Neuronal stem cell (in vitro differentiated cells): ENCODE measurements around the gene ALOX12B.

Source experiments
- DNase-seq: peaks from one replicate; pipeline ENCODE4 v3.0.0-alpha.2; 2013; ENCODE audit warnings: low spot score
- H2AFZ ChIP-seq: one replicate; pipeline ENCODE4 v1.6.1; 2013; ENCODE audit warnings: mild to moderate bottlenecking, low read length, inconsistent platforms
- H2AK5ac ChIP-seq: 2 replicates; pipeline ENCODE4 v1.6.1; 2013; ENCODE audit warnings: low read depth, mild to moderate bottlenecking, inconsistent platforms, low read length, moderate library complexity, mixed read lengths
- H2BK120ac ChIP-seq: 2 replicates; pipeline ENCODE4 v1.6.1; 2013; ENCODE audit warnings: low read depth, mild to moderate bottlenecking, inconsistent platforms, low read length, moderate library complexity, mixed read lengths
- H2BK12ac ChIP-seq: one replicate; pipeline ENCODE4 v1.6.1; 2013; ENCODE audit warnings: low read length, inconsistent platforms
- H2BK15ac ChIP-seq: 2 replicates; pipeline ENCODE4 v1.6.1; 2013; ENCODE audit warnings: mild to moderate bottlenecking, low read length, inconsistent platforms, mixed read lengths
- H2BK5ac ChIP-seq: one replicate; pipeline ENCODE4 v1.6.1; 2013; ENCODE audit warnings: inconsistent platforms, mild to moderate bottlenecking, low read length, moderate library complexity
- H3K14ac ChIP-seq: one replicate; pipeline ENCODE4 v1.6.1; 2013; ENCODE audit warnings: low read length, inconsistent platforms
- H3K18ac ChIP-seq: 2 replicates; pipeline ENCODE4 v1.6.1; 2013; ENCODE audit warnings: low read length, inconsistent platforms
- H3K23ac ChIP-seq: 2 replicates; pipeline ENCODE4 v1.6.1; 2013; ENCODE audit warnings: low read depth, mild to moderate bottlenecking, mixed read lengths, low read length, inconsistent platforms; ENCODE audit not compliant: poor library complexity
- H3K27ac ChIP-seq: replicated peaks from 3 replicates; pipeline ENCODE4 v1.5.1; 2013; ENCODE audit warnings: low read length, inconsistent platforms
- H3K27me3 ChIP-seq, 3 experiments: 2 replicates each; pipeline ENCODE4 v1.6.1; 2013; ENCODE audit warnings: low read length in 3 of 3, mild to moderate bottlenecking in 2 of 3, inconsistent platforms in 1 of 3, low read depth in 1 of 3, mixed read lengths in 1 of 3, moderate library complexity in 1 of 3; ENCODE audit not compliant: control insufficient read depth in 3 of 3, insufficient read depth in 3 of 3
- H3K36me3 ChIP-seq, 2 donors: replicated peaks in 1 of 2; 2 replicates each; pipeline ENCODE4 v1.6.1; 2013; ENCODE audit warnings: low read length in 2 of 2; ENCODE audit not compliant: control insufficient read depth in 2 of 2, insufficient read depth in 2 of 2
- H3K4ac ChIP-seq: 2 replicates; pipeline ENCODE4 v1.6.1; 2013; ENCODE audit warnings: inconsistent platforms, mild to moderate bottlenecking, low read length, moderate library complexity
- H3K4me1 ChIP-seq, 2 donors: 1 replicate in 1 of 2; 2 replicates in 1 of 2; pipeline ENCODE4 v1.6.1; 2013; ENCODE audit warnings: low read length in 2 of 2, low read depth in 1 of 2; ENCODE audit not compliant: control insufficient read depth in 2 of 2, insufficient read depth in 1 of 2
- H3K4me2 ChIP-seq: one replicate; pipeline ENCODE4 v1.6.1; 2013; ENCODE audit warnings: mild to moderate bottlenecking, low read length, inconsistent platforms; ENCODE audit not compliant: insufficient read depth, poor library complexity, severe bottlenecking
- H3K4me3 ChIP-seq, 2 donors: 2 replicates each; pipeline ENCODE4 v1.5.1; 2013; ENCODE audit warnings: low read length in 2 of 2, mild to moderate bottlenecking in 2 of 2, inconsistent platforms in 1 of 2, moderate library complexity in 1 of 2
- H3K79me1 ChIP-seq: one replicate; pipeline ENCODE4 v1.6.1; 2013; ENCODE audit warnings: low read depth, mild to moderate bottlenecking, inconsistent platforms, low read length, moderate library complexity
- H3K9ac ChIP-seq: one replicate; pipeline ENCODE4 v1.6.1; 2013; ENCODE audit warnings: mild to moderate bottlenecking, low read depth, low read length, inconsistent platforms; ENCODE audit not compliant: poor library complexity
- H3K9me3 ChIP-seq, 2 donors: replicated peaks in 1 of 2; 2 replicates each; pipeline versions ENCODE3 to v1.6.1; 2013; ENCODE audit warnings: low read length in 2 of 2, mild to moderate bottlenecking in 2 of 2, inconsistent platforms in 1 of 2, low read depth in 1 of 2, mixed read lengths in 1 of 2, moderate library complexity in 1 of 2; ENCODE audit not compliant: control insufficient read depth in 2 of 2, insufficient read depth in 1 of 2
- H4K8ac ChIP-seq: one replicate; pipeline ENCODE4 v1.6.1; 2013; ENCODE audit warnings: low read depth, mild to moderate bottlenecking, inconsistent platforms, low read length, moderate library complexity
- H4K91ac ChIP-seq: one replicate; pipeline ENCODE4 v1.6.1; 2013; ENCODE audit warnings: low read length, low read depth, mild to moderate bottlenecking, inconsistent platforms; ENCODE audit not compliant: poor library complexity
- WGBS, 2 donors: extraction: QIAGEN DNeasy Blood & Tissue Kit; methylation state at CpG; one replicate each; pipeline ENCODE4 v1.1.7; 2013; ENCODE audit warnings: missing lambda C conversion rate in 2 of 2, mixed read lengths in 1 of 2; ENCODE audit not compliant: insufficient read length in 2 of 2, insufficient replicate concordance in 1 of 2; ENCODE audit errors: extremely low coverage in 2 of 2; 5-methylcytosine and 5-hydroxymethylcytosine counted together

Gene ALOX12B

GRCh38 chr17:8068736-8069586 lies 18.6 kb downstream of the ALOX12B start:
- Histone ChIP-seq H3K4me1 (peaks cover 4 to 16% of the 10 kb centered on the region in 2 donors), H2AFZ (no peak overlapping the region), H3K4me3 (no peak overlapping the region), H2BK5ac (no peak overlapping the region), H4K91ac (no peak overlapping the region), H3K4me2 (no peak overlapping the region), H3K79me1 (no peaks in the 10 kb centered on the region), H2AK5ac (no peak overlapping the region), H3K27me3 (peaks cover 19 to 90% (median 50%) of the 10 kb centered on the region in 3 experiments), H3K23ac (no peak overlapping the region), H3K27ac (no peak overlapping the region), H3K9ac (no peak overlapping the region), H2BK15ac (no peak overlapping the region), H3K4ac (no peak overlapping the region), H3K18ac (no peak overlapping the region), H4K8ac (no peak overlapping the region), H2BK120ac (no peak overlapping the region), H2BK12ac (no peak overlapping the region), H3K9me3 (peaks cover 0 to 2% of the 10 kb centered on the region in 2 donors), H3K14ac (no peak overlapping the region), H3K36me3 (no peaks in the 10 kb centered on the region)
- DNase-seq: no peak
- WGBS, 2 donors: no CpG with 5 or more reads among the region's 9 CpGs

- Histone ChIP-seq H3K9me3 (peaks cover 0 to 2% of the 10 kb centered on the region in 2 donors), H3K79me1 (no peaks in the 10 kb centered on the region), H3K9ac (no peak overlapping the region), H3K4me3 (no peak overlapping the region), H2AK5ac (no peak overlapping the region), H3K4me1 (peaks cover under 1 to 8% of the 10 kb centered on the region in 2 donors), H3K36me3 (no peaks in the 10 kb centered on the region), H3K14ac (no peak overlapping the region), H3K4me2 (no peak overlapping the region), H3K18ac (no peak overlapping the region), H2AFZ (no peak overlapping the region), H2BK15ac (no peak overlapping the region), H4K91ac (no peak overlapping the region), H3K23ac (no peak overlapping the region), H2BK120ac (no peak overlapping the region), H3K4ac (no peak overlapping the region), H3K27me3 (peaks cover 15 to 88% (median 49%) of the 10 kb centered on the region in 3 experiments), H4K8ac (no peak overlapping the region), H3K27ac (no peak overlapping the region), H2BK12ac (no peak overlapping the region), H2BK5ac (no peak overlapping the region)
- no peak for DNase-seq
- WGBS, 2 donors: no CpG with 5 or more reads among the region's 4 CpGs
These were observed 19.7 kb downstream of the ALOX12B start for GRCh38 chr17:8067806-8068205.

- H3K36me3 ChIP-seq: no peaks in the 10 kb centered on the region
- H3K4me3 ChIP-seq: no peak overlapping the region
- peaks cover 11 to 88% (median 49%) of the 10 kb centered on the region in 3 experiments for H3K27me3 ChIP-seq
- H2BK12ac ChIP-seq: no peak overlapping the region
- H3K18ac ChIP-seq: no peak overlapping the region
- H3K27ac ChIP-seq: no peak overlapping the region
- no peak overlapping the region for H2BK120ac ChIP-seq
- no peak overlapping the region for H4K91ac ChIP-seq
- H2BK15ac ChIP-seq: no peak overlapping the region
- no peaks in the 10 kb centered on the region for H3K79me1 ChIP-seq
- no CpG with 5 or more reads among the region's 15 CpGs for WGBS, 2 donors
- H2BK5ac ChIP-seq: no peak overlapping the region
- no peak overlapping the region for H3K4me2 ChIP-seq
- H3K23ac ChIP-seq: no peak overlapping the region
- no peak for DNase-seq
- no peak overlapping the region for H4K8ac ChIP-seq
- no peak overlapping the region for H3K14ac ChIP-seq
- H3K9me3 ChIP-seq: peaks cover 0 to 2% of the 10 kb centered on the region in 2 donors
- no peak overlapping the region for H2AFZ ChIP-seq
- H3K9ac ChIP-seq: no peak overlapping the region
- no peak overlapping the region for H3K4ac ChIP-seq
- H3K4me1 ChIP-seq: peaks cover 0 to 6% of the 10 kb centered on the region in 2 donors
- H2AK5ac ChIP-seq: no peak overlapping the region
These were observed 20.4 kb downstream of the ALOX12B start for GRCh38 chr17:8066841-8067775.
